Activated CD4-positive, alpha-beta memory T cell treated with anti-CD3 and anti-CD28 coated beads for 36 hours (primary cell): ENCODE measurements around the gene GRIN3B. TPM values are rescaled to one million over a fixed set of nuclear protein-coding genes. Genes with fewer than 3 reads are reported as not detected.

Source experiments
- CTCF ChIA-PET: fragments of 350-600 bp; sonication (Branson Sonifier 250); formaldehyde crosslinking; loops from one replicate; lab custom pipeline; 2021; ENCODE audit warnings: antibody characterized with exemption, inconsistent platforms; lab: Charles Lee
- POLR2A ChIA-PET: fragments of 350-600 bp; sonication (Branson Sonifier 250); formaldehyde crosslinking; loops from one replicate; lab custom pipeline; 2021; ENCODE audit warnings: antibody characterized with exemption; lab: Charles Lee
- DNase-seq: peaks from one replicate; pipeline ENCODE4 v3.0.0-alpha.2; 2020
- H3K27ac Mint-ChIP-seq: one replicate; pipeline ENCODE4 v1.8.0; 2021; ENCODE audit warnings: mixed read lengths
- H3K27me3 Mint-ChIP-seq: one replicate; pipeline ENCODE4 v1.8.0; 2021; ENCODE audit warnings: mixed read lengths
- H3K36me3 Mint-ChIP-seq: one replicate; pipeline ENCODE4 v1.8.0; 2021; ENCODE audit warnings: mixed read lengths
- H3K4me1 Mint-ChIP-seq: one replicate; pipeline ENCODE4 v1.8.0; 2021; ENCODE audit warnings: low read depth, mixed read lengths
- H3K4me3 Mint-ChIP-seq: one replicate; pipeline ENCODE4 v1.8.0; 2021; ENCODE audit warnings: mild to moderate bottlenecking, mixed read lengths
- H3K9me3 Mint-ChIP-seq: one replicate; pipeline ENCODE4 v1.8.0; 2021; ENCODE audit warnings: mixed read lengths
- intact Hi-C: fragments of 100-400 bp; cut with micrococcal nuclease; formaldehyde crosslinking; loops from one replicate; pipeline ENCODE4 v1.15.1; 2023
- total RNA-seq, 2 experiments: library from RNA; stranded (reverse); gene quantifications; one replicate each; pipeline ENCODE4 v1.2.3, GENCODE V29; 2021

Gene GRIN3B
- total RNA-seq, 2 experiments from 2014 or later, result not detected

- ChIA-PET POLR2A (interaction anchor here (0.7 kb wide), 1 partner anchor 12 kb away, joined by 3 read pairs; the partner anchor contains the start of gene WDR18), CTCF (interaction anchor here (0.7 to 2.0 kb wide), 4 partner anchors 10 to 76 kb away, joined by 3 to 5 read pairs (median 4); no protein-coding TSS in a partner anchor)
- Mint-ChIP-seq H3K27me3 (no peaks in the 10 kb centered on the region), H3K27ac (no peak overlapping the region), H3K36me3 (peaks cover 29% of the 10 kb centered on the region), H3K4me3 (no peak overlapping the region), H3K4me1 (no peaks in the 10 kb centered on the region), H3K9me3 (peaks cover 6% of the 10 kb centered on the region)
- intact Hi-C loops, result no loop called here
- no peak for DNase-seq
These were observed 28.4 kb upstream of the GRIN3B start for GRCh38 chr19:971795-972194.

- intact Hi-C loops, result no loop called here
- CTCF ChIA-PET, result interaction anchor here (0.7 to 2.0 kb wide), 2 partner anchors 10 to 77 kb away, joined by 3 to 5 read pairs; no protein-coding TSS in a partner anchor
These were observed 27.9 kb upstream of the GRIN3B start for GRCh38 chr19:972281-972680.

GRCh38 chr19:973726-974563 is 26.3 kb upstream of the GRIN3B start:
- no peak overlapping the region for H3K27ac Mint-ChIP-seq
- POLR2A ChIA-PET, result no interaction called here

More at GRCh38 chr19:972281-972680, 27.9 kb upstream of the GRIN3B start:
- POLR2A ChIA-PET, result interaction anchor here (0.7 kb wide), 1 partner anchor 12 kb away, joined by 3 read pairs; the partner anchor contains the start of gene WDR18
- no peak overlapping the region for H3K4me3 Mint-ChIP-seq
- H3K36me3 Mint-ChIP-seq, result peaks cover 28% of the 10 kb centered on the region
- DNase-seq, result no peak
- H3K9me3 Mint-ChIP-seq, result peaks cover 6% of the 10 kb centered on the region
- no peaks in the 10 kb centered on the region for H3K4me1 Mint-ChIP-seq
- no peak overlapping the region for H3K27ac Mint-ChIP-seq
- no peaks in the 10 kb centered on the region for H3K27me3 Mint-ChIP-seq

GRCh38 chr19:974564-975257 is 25.5 kb upstream of the GRIN3B start:
- H3K4me1 Mint-ChIP-seq, result no peaks in the 10 kb centered on the region
- no peak overlapping the region for H3K27ac Mint-ChIP-seq
- H3K9me3 Mint-ChIP-seq, result peaks cover 6% of the 10 kb centered on the region
- intact Hi-C loops, result no loop called here
- no peak for DNase-seq
- H3K27me3 Mint-ChIP-seq, result no peaks in the 10 kb centered on the region
- CTCF ChIA-PET, result no interaction called here
- no peak overlapping the region for H3K4me3 Mint-ChIP-seq
- POLR2A ChIA-PET, result no interaction called here
- peaks cover 19% of the 10 kb centered on the region for H3K36me3 Mint-ChIP-seq

More at GRCh38 chr19:973726-974563, 26.3 kb upstream of the GRIN3B start:
- H3K36me3 Mint-ChIP-seq, result peaks cover 19% of the 10 kb centered on the region
- H3K4me3 Mint-ChIP-seq, result no peak overlapping the region
- intact Hi-C loops, result no loop called here
- CTCF ChIA-PET, result no interaction called here
- DNase-seq, result no peak
- H3K4me1 Mint-ChIP-seq, result no peaks in the 10 kb centered on the region
- peaks cover 6% of the 10 kb centered on the region for H3K9me3 Mint-ChIP-seq
- no peaks in the 10 kb centered on the region for H3K27me3 Mint-ChIP-seq

DNA sequence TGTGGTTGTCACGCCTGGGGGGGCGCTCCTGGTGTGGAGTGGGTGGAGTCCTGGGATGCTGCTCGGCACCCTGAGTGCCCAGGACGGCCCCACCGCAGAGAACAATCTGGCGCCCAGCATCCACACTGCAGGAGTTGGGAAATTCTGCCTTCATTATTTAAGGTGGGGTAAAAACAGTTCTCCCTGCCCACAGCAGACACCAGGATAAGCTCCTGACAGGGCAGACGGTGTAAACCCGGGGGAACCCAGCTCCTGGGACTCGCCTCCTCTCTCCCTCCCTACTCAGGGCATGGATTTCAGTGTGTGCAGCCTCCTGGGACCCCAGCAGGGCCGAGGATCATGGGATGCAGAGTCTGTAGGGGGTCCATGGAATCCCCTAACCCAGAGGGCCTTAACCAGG is 23.7 kb upstream of the GRIN3B start:
- DNase-seq, result no peak
- Mint-ChIP-seq H3K27me3 (no peaks in the 10 kb centered on the region), H3K4me3 (no peak overlapping the region), H3K36me3 (peaks cover 8% of the 10 kb centered on the region), H3K4me1 (no peaks in the 10 kb centered on the region), H3K9me3 (no peaks in the 10 kb centered on the region), H3K27ac (no peak overlapping the region)
- ChIA-PET CTCF (no interaction called here), POLR2A (interaction anchor here (0.7 kb wide), 1 partner anchor 70 kb away, joined by 4 read pairs; no protein-coding TSS in a partner anchor)
- intact Hi-C loops, result no loop called here

DNA sequence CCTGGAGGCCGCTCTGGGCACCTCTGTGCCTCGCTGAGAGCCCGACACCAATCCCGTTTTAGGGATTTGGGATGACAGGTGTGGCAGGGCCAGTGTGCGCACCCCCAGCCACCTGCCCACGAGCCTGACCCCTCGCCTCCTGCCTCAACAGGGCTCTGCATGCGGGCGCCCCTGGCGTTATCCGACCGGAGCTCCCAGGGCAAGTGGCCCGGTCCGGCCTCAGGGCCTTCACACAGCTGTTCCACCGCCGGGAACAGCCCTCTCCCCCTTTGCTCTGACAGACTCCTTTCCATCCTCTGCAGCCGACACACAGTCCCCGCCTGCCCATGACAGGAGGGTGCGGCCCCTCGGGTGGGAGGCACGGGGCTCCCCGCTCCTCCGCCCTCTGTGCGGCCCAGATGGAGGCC is 23.2 kb upstream of the GRIN3B start:
- no peaks in the 10 kb centered on the region for H3K4me1 Mint-ChIP-seq
- no peaks in the 10 kb centered on the region for H3K9me3 Mint-ChIP-seq
- intact Hi-C loops, result no loop called here
- DNase-seq, result no peak
- ChIA-PET CTCF (no interaction called here), POLR2A (no interaction called here)
- no peak overlapping the region for H3K27ac Mint-ChIP-seq
- peaks cover 5% of the 10 kb centered on the region for H3K36me3 Mint-ChIP-seq
- no peak overlapping the region for H3K4me3 Mint-ChIP-seq
- no peaks in the 10 kb centered on the region for H3K27me3 Mint-ChIP-seq

DNA sequence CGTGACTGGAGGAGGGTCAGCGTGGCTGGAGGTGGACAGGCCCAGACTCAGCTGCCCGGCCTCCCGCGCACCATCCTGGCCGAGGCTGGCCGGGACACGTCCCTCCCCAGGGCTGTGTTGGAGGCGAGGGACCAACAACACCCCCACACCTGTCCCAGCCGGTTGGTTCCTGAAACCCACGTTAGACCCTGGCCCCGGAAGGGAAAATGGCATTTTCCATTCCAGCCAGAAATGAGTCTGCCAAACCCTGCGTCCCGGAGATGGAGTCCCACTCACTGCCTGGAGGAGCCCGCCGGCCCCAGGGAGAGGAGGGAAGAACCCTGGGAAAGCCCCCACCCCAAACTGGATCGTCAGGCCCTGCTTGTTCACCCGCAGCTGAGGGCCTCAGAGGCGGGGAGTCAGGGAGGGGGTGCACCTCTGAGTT is 20.9 kb upstream of the GRIN3B start:
- ChIA-PET CTCF (no interaction called here), POLR2A (no interaction called here)
- peaks cover 2% of the 10 kb centered on the region for H3K36me3 Mint-ChIP-seq
- no peaks in the 10 kb centered on the region for H3K9me3 Mint-ChIP-seq
- no peak overlapping the region for H3K4me3 Mint-ChIP-seq
- no peak overlapping the region for H3K27ac Mint-ChIP-seq
- DNase-seq, result no peak
- intact Hi-C loops, result no loop called here
- peaks cover 7% of the 10 kb centered on the region for H3K4me1 Mint-ChIP-seq
- no peaks in the 10 kb centered on the region for H3K27me3 Mint-ChIP-seq

- H3K9me3 Mint-ChIP-seq, result no peaks in the 10 kb centered on the region
- peaks cover 2% of the 10 kb centered on the region for H3K36me3 Mint-ChIP-seq
- CTCF ChIA-PET, result interaction anchor here (0.7 to 6.9 kb wide), 3 partner anchors 59 to 152 kb away, joined by 3 to 189 read pairs (median 12); no protein-coding TSS in a partner anchor
- H3K4me1 Mint-ChIP-seq, result peaks cover 12% of the 10 kb centered on the region
- DNase-seq, result no peak
- no peak overlapping the region for H3K4me3 Mint-ChIP-seq
- intact Hi-C loops, result loop anchor here (5.0 kb wide), 1 partner anchor 118 kb away; no protein-coding TSS in a partner anchor
- POLR2A ChIA-PET, result interaction anchor here (1.5 kb wide), 1 partner anchor 57 kb away, joined by 5 read pairs; no protein-coding TSS in a partner anchor
- H3K27ac Mint-ChIP-seq, result no peak overlapping the region
- no peaks in the 10 kb centered on the region for H3K27me3 Mint-ChIP-seq
These were observed 19.9 kb upstream of the GRIN3B start for GRCh38 chr19:980133-980998.

DNA sequence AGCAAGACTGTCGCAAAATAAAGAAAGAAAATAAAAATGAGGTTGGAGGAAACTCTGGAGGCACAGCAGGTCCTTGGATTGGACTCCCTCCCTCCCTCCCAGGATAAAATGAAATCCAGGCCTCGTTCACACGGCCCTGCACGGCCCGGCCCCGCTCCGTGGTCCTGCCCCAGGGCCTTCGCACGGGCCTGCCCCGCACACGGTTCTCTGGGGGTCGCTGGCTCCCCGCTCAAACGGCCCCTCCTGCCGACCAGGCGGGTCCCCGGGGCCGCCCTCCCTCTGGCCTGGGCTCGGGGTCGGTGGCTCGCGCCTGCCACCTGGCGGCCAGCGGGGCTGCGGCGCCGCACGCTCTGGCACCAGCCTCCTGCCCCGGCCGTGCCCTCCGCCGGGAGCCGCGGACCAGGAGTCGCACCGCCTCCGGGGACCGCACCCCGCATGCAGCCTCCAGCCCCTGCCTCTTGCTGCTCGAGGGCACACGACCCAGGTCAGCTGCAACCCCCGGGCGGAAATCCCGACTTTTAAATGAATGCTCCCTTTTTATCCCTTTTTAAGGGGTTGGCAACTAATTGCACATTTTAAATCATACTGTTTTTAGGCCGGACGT is 17.6 kb upstream of the GRIN3B start:
- peaks cover 4% of the 10 kb centered on the region for H3K36me3 Mint-ChIP-seq
- ChIA-PET CTCF (interaction anchor here (1.2 to 6.9 kb wide), 12 partner anchors 12 to 212 kb away, joined by 3 to 189 read pairs (median 6); partner anchors contain the start of genes MED16 and RNU6-9), POLR2A (no interaction called here)
- peak; percentile 83 for DNase-seq
- intact Hi-C loops, result loop anchor here (5.0 kb wide), 1 partner anchor 120 kb away; no protein-coding TSS in a partner anchor
- H3K4me1 Mint-ChIP-seq, result peaks cover 20% of the 10 kb centered on the region
- no peaks in the 10 kb centered on the region for H3K9me3 Mint-ChIP-seq
- H3K27ac Mint-ChIP-seq, result no peak overlapping the region
- H3K27me3 Mint-ChIP-seq, result no peaks in the 10 kb centered on the region
- H3K4me3 Mint-ChIP-seq, result no peak overlapping the region

DNA sequence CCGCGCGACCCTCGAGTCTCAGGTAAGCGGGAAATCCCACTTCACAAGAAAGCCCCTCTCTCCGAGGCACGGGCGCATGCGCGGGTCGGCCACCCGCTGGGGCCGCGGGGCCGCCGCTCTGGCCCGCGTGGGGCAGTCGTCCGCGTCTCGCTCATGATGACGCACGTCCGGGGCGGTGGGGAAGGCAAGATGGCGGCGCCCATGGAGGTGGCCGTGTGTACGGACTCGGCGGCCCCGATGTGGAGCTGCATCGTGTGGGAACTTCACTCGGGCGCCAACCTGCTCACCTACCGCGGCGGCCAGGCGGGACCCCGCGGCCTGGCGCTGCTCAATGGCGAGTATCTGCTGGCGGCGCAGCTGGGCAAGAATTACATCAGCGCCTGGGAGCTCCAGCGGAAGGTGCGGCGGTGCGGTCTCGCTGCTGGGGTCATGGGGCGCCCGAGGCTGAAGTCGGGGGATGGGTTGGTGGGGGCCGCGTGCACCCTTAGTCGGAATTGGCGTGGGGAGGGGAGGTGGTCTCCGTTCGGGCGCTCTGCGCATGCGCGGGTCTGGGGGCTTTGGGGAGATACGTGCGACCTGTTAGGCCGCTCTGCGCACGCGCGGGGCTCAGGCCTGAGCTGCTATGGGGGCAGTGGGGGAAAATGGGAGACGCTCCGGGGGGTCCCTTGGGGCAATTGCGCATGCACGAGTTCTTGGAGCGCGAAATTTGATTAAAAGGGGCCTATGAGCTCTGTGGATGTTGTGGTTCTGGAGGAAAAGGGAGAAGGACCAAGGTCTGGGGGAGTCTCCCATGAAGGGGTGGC is 15.9 kb upstream of the GRIN3B start, which contains the start of gene WDR18:
WDR18 (plus strand) TSS at position 181 of the 803 bp plus-strand sequence; CDS start at position 190, 9 bp downstream.
- DNase-seq, result peak; percentile 94
- peaks cover 20% of the 10 kb centered on the region for H3K4me1 Mint-ChIP-seq
- peak within 1 kb of the TSS; percentile 90 for H3K27ac Mint-ChIP-seq
- H3K36me3 Mint-ChIP-seq, result peaks cover 4% of the 10 kb centered on the region
- CTCF ChIA-PET, result interaction anchor here (0.6 to 6.9 kb wide), 19 partner anchors 14 to 373 kb away, joined by 3 to 189 read pairs (median 5); partner anchors contain the start of genes ATP5F1D, MED16 and RNU6-9
- intact Hi-C loops, result loop anchor here (1.0 to 5.0 kb wide), 3 partner anchors 59 to 122 kb away; no protein-coding TSS in a partner anchor
- no peaks in the 10 kb centered on the region for H3K27me3 Mint-ChIP-seq
- POLR2A ChIA-PET, result interaction anchor here (0.6 to 2.2 kb wide), 13 partner anchors 12 to 452 kb away, joined by 3 to 21 read pairs (median 3); partner anchors contain the start of gene RNU6-2
- H3K9me3 Mint-ChIP-seq, result no peaks in the 10 kb centered on the region
- H3K4me3 Mint-ChIP-seq, result peak within 1 kb of the TSS; percentile 94
